ENCODE data around the gene MEOX2.

GRCh38 chr7:15686957-15687545, 568 bp upstream of the MEOX2 start:
- TF ChIP-seq RARB (CRISPR knock-in tag; IDR thresholded peaks at IDR 0.05), result no peak
- no peak for TF ChIP-seq ZFP30 (CRISPR knock-in tag; IDR thresholded peaks at IDR 0.05)
